Kidney (tissue), 14 donors: ENCODE results near the gene URGCP. TPM values are rescaled to one million over a fixed set of nuclear protein-coding genes. Genes with fewer than 3 reads are reported as not detected.

ENCODE experiments used
- DNase-seq, 5 donors: peaks; one replicate each; pipeline ENCODE4 v3.0.0-alpha.2; 2013 to 2020
- FAIRE-seq: peaks from 2 replicates; lab custom pipeline; 2012; peaks lifted over from hg19 to GRCh38; lab: Jason Lieb, UNC
- H3K27ac ChIP-seq, 2 donors: one replicate each; pipeline ENCODE4 v1.7.0; 2013; ENCODE audit warnings: low read depth in 2 of 2, low read length in 2 of 2, inconsistent platforms in 1 of 2
- H3K27me3 ChIP-seq: one replicate; pipeline ENCODE4 v1.7.1; 2013; ENCODE audit warnings: low read length, inconsistent platforms; ENCODE audit not compliant: control insufficient read depth, insufficient read depth
- H3K36me3 ChIP-seq, 3 donors: one replicate each; pipeline versions ENCODE4 v1.7.0 to v1.7.1; 2013; ENCODE audit warnings: low read length in 3 of 3, control low read depth in 1 of 3, inconsistent platforms in 1 of 3; ENCODE audit not compliant: insufficient read depth in 3 of 3, control insufficient read depth in 2 of 3
- H3K4me1 ChIP-seq, 3 donors: one replicate each; pipeline versions ENCODE4 v1.7.0 to v1.7.1; 2013; ENCODE audit warnings: low read length in 3 of 3, inconsistent platforms in 1 of 3, low read depth in 1 of 3; ENCODE audit not compliant: control insufficient read depth in 2 of 3, insufficient read depth in 2 of 3
- H3K4me3 ChIP-seq, 3 donors: one replicate each; pipeline versions ENCODE4 v1.7.0 to v1.8.1; 2013; ENCODE audit warnings: low read length in 3 of 3, control low read depth in 1 of 3, inconsistent platforms in 1 of 3
- H3K9ac ChIP-seq, 3 donors: one replicate each; pipeline versions ENCODE4 v1.7.0 to v1.7.1; 2013; ENCODE audit warnings: low read length in 3 of 3, control low read depth in 1 of 3, inconsistent platforms in 1 of 3
- H3K9me3 ChIP-seq, 3 donors: one replicate each; pipeline versions ENCODE4 v1.7.0 to v1.7.1; 2013; ENCODE audit warnings: low read length in 3 of 3, control low read depth in 1 of 3, inconsistent platforms in 1 of 3; ENCODE audit not compliant: control insufficient read depth in 2 of 3, insufficient read depth in 1 of 3
- intact Hi-C: fragments of 100-400 bp; cut with DNase I; formaldehyde crosslinking; loops from one replicate; pipeline ENCODE4 v1.11.1; 2022
- polyA plus RNA-seq: library from polyadenylated mRNA; stranded (reverse); fragments of 350-450 nt; fragmentation: Illumina TruSeq; extraction: RNeasy Lipid Tissue Mini Kit (QIAGEN cat#74804); gene quantifications from one replicate; pipeline ENCODE4 v1.2.3, GENCODE V29; 2014; ENCODE audit warnings: low read depth, low replicate concordance; ENCODE audit not compliant: insufficient read depth
- total RNA-seq: library from RNA; stranded (reverse); fragmentation: NEBNext Ultra II Directional; extraction: Animal tissue kit (Norgen Biotek cat#: 25700); gene quantifications from one replicate; pipeline ENCODE4 v1.2.1, GENCODE V29; 2021
- TF ChIP-seq, protein P1 (sequence below): IDR thresholded peaks from 3 replicates; pipeline ENCODE4 v1.5.1; 2012; ENCODE audit warnings: mild to moderate bottlenecking, moderate library complexity, borderline replicate concordance; ENCODE audit not compliant: insufficient read depth; ENCODE audit errors: extremely low read depth
- donor health status: control.
- donor health status: control.
- donor health status: control.
- donor health status: control.
- donor health status: control.
- donor health status: DM: yes; HTN: yes; CAD: no.
- donor health status: Normal renal cell carcinoma (clear cell type).

URGCP gene
- total and polyA plus RNA-seq, 2 donors from 2014 or later: 32.9 to 41.0 TPM

DNA sequence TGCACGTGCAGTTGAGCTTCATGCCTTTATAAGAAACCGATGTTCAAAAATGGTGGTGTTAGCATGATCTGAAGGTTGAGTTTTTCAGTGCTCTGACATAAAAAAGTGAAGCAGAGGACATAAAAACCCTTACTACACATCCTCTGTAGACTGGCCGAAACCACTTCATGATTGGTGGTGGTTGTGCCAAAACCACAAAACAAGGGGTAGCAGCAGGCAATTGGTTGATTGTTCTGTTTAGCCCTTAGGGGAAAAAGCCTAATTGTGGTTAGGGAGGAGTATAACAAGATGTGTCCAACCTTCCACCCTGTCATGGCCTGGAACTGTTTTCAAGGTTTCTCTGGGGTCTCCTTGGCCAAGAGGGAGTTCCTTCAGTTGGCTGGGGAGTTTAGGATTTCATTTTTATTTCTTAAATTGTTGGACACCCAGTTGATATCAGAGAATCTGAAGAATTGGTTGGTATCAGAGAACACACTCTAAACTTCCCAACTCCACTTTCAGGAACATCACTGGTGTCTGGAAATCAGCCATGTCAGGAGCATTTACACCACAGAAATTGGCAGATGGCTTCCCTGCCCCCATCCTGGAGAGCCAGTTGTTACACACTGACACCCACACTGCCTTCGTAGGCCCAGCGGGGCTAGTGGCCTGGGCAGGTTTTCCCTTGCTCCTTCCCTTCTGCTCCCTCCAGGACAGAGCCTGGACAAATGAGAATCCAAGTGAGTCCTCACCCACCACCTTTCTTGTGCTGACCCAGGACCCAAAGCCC lies 55.9 kb downstream of the URGCP start:
- intact Hi-C loops: no loop called here
- DNase-seq (no peak), FAIRE-seq (no peak)
- Histone ChIP-seq H3K4me1 (no peaks in the 10 kb centered on the region), H3K4me3 (no peak overlapping the region), H3K36me3 (no peaks in the 10 kb centered on the region), H3K27me3 (no peaks in the 10 kb centered on the region), H3K27ac (no peak overlapping the region), H3K9ac (no peak overlapping the region), H3K9me3 (no peaks in the 10 kb centered on the region)
- TF ChIP-seq, protein P1, sequence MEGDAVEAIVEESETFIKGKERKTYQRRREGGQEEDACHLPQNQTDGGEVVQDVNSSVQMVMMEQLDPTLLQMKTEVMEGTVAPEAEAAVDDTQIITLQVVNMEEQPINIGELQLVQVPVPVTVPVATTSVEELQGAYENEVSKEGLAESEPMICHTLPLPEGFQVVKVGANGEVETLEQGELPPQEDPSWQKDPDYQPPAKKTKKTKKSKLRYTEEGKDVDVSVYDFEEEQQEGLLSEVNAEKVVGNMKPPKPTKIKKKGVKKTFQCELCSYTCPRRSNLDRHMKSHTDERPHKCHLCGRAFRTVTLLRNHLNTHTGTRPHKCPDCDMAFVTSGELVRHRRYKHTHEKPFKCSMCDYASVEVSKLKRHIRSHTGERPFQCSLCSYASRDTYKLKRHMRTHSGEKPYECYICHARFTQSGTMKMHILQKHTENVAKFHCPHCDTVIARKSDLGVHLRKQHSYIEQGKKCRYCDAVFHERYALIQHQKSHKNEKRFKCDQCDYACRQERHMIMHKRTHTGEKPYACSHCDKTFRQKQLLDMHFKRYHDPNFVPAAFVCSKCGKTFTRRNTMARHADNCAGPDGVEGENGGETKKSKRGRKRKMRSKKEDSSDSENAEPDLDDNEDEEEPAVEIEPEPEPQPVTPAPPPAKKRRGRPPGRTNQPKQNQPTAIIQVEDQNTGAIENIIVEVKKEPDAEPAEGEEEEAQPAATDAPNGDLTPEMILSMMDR: no peak

DNA sequence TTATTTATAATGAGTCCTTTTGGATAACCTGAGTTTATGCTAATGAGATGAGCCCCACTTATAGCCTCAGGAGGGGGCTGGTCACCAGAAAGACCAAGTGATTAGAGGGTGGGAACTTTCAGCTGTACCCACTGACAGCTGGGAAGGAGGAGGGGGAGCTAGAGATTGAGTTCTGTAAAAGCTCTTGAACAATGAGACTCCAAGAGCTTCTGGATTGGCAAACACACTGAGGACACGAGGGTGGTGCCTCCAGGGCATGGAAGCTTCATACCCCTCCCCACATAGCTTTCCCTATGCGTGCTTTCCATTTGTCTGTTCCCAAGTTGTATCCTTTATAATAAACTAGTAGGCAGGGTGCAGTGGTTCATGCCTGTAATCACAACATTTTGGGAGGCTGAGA lies 57.3 kb downstream of the URGCP start:
- H3K9me3 ChIP-seq: no peaks in the 10 kb centered on the region
- no peak for DNase-seq
- TF ChIP-seq, protein P1: no peak
- no peak overlapping the region for H3K27ac ChIP-seq
- intact Hi-C loops: no loop called here
- H3K4me3 ChIP-seq: no peak overlapping the region
- no peaks in the 10 kb centered on the region for H3K27me3 ChIP-seq
- no peak overlapping the region for H3K9ac ChIP-seq
- no peaks in the 10 kb centered on the region for H3K4me1 ChIP-seq
- H3K36me3 ChIP-seq: no peaks in the 10 kb centered on the region
- FAIRE-seq: no peak

DNA sequence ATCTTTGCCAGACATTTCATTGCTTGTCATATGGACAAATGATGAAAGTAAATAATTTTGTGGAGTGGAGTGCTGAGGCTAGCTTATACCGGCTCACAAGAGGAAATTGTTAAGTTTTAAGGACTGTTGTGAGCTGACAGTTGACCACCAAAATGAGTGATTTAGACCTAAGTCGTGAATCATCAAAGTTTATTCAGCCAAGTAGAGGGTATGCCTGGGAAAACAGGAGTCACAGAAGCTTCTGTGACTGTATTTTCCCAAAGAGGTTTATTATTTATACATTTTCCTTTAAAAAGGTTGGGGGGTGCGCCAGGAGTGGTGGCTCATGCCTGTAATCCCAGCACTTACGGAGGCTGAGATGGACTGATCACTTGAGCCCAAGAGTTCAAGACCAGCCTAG lies 58.9 kb downstream of the URGCP start:
- DNase-seq (no peak), FAIRE-seq (no peak)
- no peaks in the 10 kb centered on the region for H3K27me3 ChIP-seq
- H3K9me3 ChIP-seq: no peaks in the 10 kb centered on the region
- no peak overlapping the region for H3K9ac ChIP-seq
- no peaks in the 10 kb centered on the region for H3K36me3 ChIP-seq
- TF ChIP-seq, protein P1: no peak
- H3K4me1 ChIP-seq: no peaks in the 10 kb centered on the region
- no peak overlapping the region for H3K27ac ChIP-seq
- intact Hi-C loops: no loop called here
- H3K4me3 ChIP-seq: no peak overlapping the region
